ENCODE results near the gene BANP. TPM values are rescaled to one million over a fixed set of nuclear protein-coding genes. Genes with fewer than 3 reads are reported as not detected.
"Not testable (repeated sequence)": the region's sequence is repeated elsewhere in the genome, so short reads cannot be mapped to it uniquely, and the experiment has no call there.

The BANP gene
- total RNA-seq, 2 experiments from 2014 or later: 35.1 to 38.6 TPM

DNA sequence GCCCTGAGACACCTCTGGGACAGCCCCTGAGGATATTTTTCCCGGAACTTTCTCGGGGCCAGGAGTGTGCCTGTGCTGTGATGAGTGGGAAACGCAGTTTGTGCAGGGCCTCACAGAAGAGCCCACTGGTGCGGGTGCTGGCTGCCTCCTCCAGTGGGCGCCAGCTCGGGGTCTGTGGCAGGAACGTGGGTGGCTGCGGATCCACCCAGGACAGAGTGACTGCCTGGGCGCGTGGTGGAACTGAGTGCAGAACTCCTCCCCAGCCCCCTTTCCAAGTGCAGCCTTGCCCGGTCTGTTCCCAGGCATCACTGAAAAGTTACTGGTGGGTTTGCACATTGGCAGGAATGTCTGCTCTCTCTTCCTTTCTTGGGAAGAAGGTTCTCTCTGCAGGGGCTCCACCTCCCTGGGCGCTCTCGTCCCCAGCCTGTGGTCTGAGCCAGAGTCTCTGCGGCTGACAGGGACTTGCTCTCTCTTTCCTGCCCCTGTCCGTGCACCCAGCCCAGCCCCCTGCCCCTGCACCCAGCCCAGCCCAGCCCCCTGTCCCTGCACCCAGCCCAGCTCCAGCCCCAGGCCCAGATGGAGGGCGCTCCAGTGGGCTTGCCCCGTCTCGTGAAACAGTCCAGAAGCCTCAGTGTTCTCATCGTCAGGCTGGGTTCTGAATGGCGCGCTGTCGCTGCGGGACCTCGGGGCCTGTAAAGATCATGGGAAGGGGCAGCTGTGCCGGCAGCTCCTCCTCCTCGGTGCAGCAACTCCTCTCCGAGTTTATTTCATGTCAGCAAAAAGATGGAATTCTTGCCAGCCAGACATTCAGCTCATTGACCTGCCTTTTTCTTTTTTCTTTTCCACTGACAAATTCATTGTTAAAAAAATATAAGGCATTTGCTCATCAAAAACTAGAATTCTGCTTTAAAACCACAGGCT, 117.5 kb downstream of the BANP start:
- H3K36me3 Mint-ChIP-seq (ENCODE audit: low read depth): peaks cover 3% of the 10 kb centered on the region
- intact Hi-C loops (cut with micrococcal nuclease): no loop called here
- DNase-seq: no peak
- no peak overlapping the region for H3K4me3 Mint-ChIP-seq
- peak overlapping the region; percentile 5 for H3K27ac Mint-ChIP-seq
- no peaks in the 10 kb centered on the region for H3K27me3 Mint-ChIP-seq (ENCODE audit: low read depth)
- no peaks in the 10 kb centered on the region for H3K9me3 Mint-ChIP-seq
- CTCF ChIA-PET: no interaction called here
- H3K4me1 Mint-ChIP-seq (ENCODE audit: low read depth): no peaks in the 10 kb centered on the region

- peaks cover 3% of the 10 kb centered on the region for H3K36me3 Mint-ChIP-seq (ENCODE audit: low read depth)
- no peaks in the 10 kb centered on the region for H3K4me1 Mint-ChIP-seq (ENCODE audit: low read depth)
- DNase-seq: no peak
- H3K4me3 Mint-ChIP-seq: no peak overlapping the region
- intact Hi-C loops (cut with micrococcal nuclease): no loop called here
- H3K27me3 Mint-ChIP-seq (ENCODE audit: low read depth): no peaks in the 10 kb centered on the region
- no peaks in the 10 kb centered on the region for H3K9me3 Mint-ChIP-seq
- H3K27ac Mint-ChIP-seq: no peak overlapping the region
- CTCF ChIA-PET: no interaction called here
These were observed 118.3 kb downstream of the BANP start for GRCh38 chr16:88069397-88070168.

DNA sequence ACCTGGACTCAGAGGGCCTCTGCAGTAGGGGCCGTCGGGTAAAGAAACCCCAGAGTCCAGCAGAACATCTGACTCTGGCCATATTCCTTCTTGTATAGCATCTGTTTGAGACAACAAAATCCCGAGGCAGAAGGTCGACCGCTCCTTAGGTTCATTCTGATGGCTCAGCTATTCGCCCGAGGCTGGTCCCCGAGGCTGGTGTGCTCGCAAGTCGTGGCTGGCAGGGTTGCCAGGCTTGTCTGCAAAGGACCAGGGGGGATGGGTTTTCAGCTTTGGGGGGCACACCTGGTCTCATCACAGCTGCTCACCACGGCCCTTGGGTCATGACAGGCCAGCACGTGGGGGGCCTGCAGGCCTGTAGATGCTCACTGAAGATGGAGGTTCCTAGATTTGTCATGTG, 119.1 kb downstream of the BANP start:
- peaks cover 3% of the 10 kb centered on the region for H3K36me3 Mint-ChIP-seq (ENCODE audit: low read depth)
- H3K27me3 Mint-ChIP-seq (ENCODE audit: low read depth): no peaks in the 10 kb centered on the region
- H3K9me3 Mint-ChIP-seq: no peaks in the 10 kb centered on the region
- H3K27ac Mint-ChIP-seq: no peak overlapping the region
- CTCF ChIA-PET: no interaction called here
- no peaks in the 10 kb centered on the region for H3K4me1 Mint-ChIP-seq (ENCODE audit: low read depth)
- intact Hi-C loops (cut with micrococcal nuclease): no loop called here
- no peak for DNase-seq
- no peak overlapping the region for H3K4me3 Mint-ChIP-seq

DNA sequence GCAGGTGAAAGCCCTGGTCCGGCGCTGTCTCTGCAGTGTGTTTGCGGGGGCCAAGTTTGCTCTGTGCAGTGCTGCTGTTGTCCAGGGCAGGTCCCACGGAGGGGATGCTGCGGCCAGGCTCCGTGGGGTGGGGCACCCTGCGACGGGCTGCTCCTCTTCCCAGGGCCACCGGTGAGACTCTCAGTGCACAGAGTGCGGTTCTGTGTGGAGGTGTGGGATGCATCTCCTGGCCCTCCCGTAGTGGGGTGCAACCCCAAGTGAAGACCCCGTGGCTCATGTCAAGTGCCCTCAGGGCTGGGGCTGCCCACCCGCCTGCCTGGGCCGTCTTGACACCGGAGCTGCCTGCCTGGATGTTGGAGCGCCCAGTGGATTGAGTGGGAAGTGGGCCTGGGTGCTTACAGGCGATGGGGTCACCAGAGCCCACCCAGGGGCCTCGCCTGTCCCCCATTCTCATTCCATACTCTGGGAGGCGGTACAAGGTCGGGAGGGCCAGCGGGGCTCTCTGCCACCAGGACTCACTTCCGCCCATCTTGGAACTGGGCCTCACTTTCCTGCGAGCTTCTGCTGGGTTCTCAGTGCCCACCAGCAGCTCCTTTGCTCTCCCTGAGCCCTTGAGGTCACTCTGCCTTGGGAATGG, 119.9 kb downstream of the BANP start:
- no peak for DNase-seq
- no peaks in the 10 kb centered on the region for H3K9me3 Mint-ChIP-seq
- no peaks in the 10 kb centered on the region for H3K27me3 Mint-ChIP-seq (ENCODE audit: low read depth)
- H3K4me3 Mint-ChIP-seq: no peak overlapping the region
- intact Hi-C loops (cut with micrococcal nuclease): no loop called here
- H3K36me3 Mint-ChIP-seq (ENCODE audit: low read depth): peaks cover 3% of the 10 kb centered on the region
- CTCF ChIA-PET: no interaction called here
- no peak overlapping the region for H3K27ac Mint-ChIP-seq
- H3K4me1 Mint-ChIP-seq (ENCODE audit: low read depth): no peaks in the 10 kb centered on the region

GRCh38 chr16:88071908-88072307, 120.7 kb downstream of the BANP start:
- Mint-ChIP-seq H3K27me3 (ENCODE audit: low read depth) (no peaks in the 10 kb centered on the region), H3K4me1 (ENCODE audit: low read depth) (no peaks in the 10 kb centered on the region), H3K9me3 (no peaks in the 10 kb centered on the region), H3K27ac (no peak overlapping the region), H3K36me3 (ENCODE audit: low read depth) (peaks cover 6% of the 10 kb centered on the region), H3K4me3 (no peak overlapping the region)
- CTCF ChIA-PET: no interaction called here
- intact Hi-C loops (cut with micrococcal nuclease): no loop called here
- no peak for DNase-seq

DNA sequence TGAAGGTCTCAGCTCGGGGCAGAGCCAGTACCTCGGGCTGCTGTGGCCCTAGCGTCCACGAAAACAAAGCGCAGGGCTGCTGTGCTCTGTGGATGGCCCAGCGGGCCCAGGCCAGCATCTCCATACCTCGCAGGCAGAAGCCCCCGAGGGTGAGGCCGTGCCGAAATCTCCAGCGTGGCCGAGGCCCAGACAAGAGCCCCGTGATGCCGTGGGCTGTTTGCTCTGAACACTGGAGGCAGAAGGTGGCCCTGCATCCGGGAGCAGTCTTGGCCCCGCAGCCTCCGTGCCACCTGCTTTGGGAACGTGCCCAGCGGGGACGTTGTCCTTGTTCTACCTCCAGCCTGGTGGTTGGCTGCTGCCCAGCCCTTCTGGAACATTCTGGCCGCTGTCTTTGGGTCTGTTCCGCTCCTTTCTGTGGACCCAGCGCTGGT, 121.4 kb downstream of the BANP start:
- Mint-ChIP-seq H3K27ac (no peak overlapping the region), H3K27me3 (ENCODE audit: low read depth) (no peaks in the 10 kb centered on the region), H3K4me1 (ENCODE audit: low read depth) (no peaks in the 10 kb centered on the region), H3K36me3 (ENCODE audit: low read depth) (peaks cover 6% of the 10 kb centered on the region), H3K4me3 (no peak overlapping the region), H3K9me3 (no peaks in the 10 kb centered on the region)
- CTCF ChIA-PET: no interaction called here
- intact Hi-C loops (cut with micrococcal nuclease): no loop called here
- no peak for DNase-seq

- intact Hi-C loops (cut with micrococcal nuclease): no loop called here
- CTCF ChIA-PET: no interaction called here
- H3K9me3 Mint-ChIP-seq: no peaks in the 10 kb centered on the region
- no peak overlapping the region for H3K4me3 Mint-ChIP-seq
- H3K36me3 Mint-ChIP-seq (ENCODE audit: low read depth): peaks cover 11% of the 10 kb centered on the region
- H3K27me3 Mint-ChIP-seq (ENCODE audit: low read depth): no peaks in the 10 kb centered on the region
- H3K27ac Mint-ChIP-seq: no peak overlapping the region
- DNase-seq: no peak
- H3K4me1 Mint-ChIP-seq (ENCODE audit: low read depth): no peaks in the 10 kb centered on the region
These were observed 122.0 kb downstream of the BANP start for GRCh38 chr16:88073201-88073721.

DNA sequence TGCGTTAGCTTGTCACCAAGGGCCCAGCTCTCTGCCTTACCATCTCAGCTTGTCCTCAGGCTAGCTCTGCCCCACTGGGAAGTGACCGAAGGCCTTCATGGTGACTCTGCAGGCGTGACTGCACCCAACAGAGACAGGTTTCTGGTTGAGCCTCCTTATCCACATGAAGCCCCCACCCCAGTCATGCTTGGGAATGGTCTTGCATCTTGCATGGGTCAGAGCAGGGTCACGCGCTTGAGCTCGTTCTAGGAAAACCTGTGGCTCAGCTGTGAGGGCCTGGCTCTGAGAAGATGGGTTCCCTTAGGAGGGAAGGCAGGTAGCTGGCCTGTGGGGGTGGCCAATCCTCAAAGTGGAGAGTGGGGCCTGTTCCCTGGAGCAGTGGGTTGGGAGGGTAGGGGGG, 122.8 kb downstream of the BANP start:
- no peaks in the 10 kb centered on the region for H3K9me3 Mint-ChIP-seq
- no peak for DNase-seq
- CTCF ChIA-PET: no interaction called here
- H3K27ac Mint-ChIP-seq: no peak overlapping the region
- no peak overlapping the region for H3K4me3 Mint-ChIP-seq
- intact Hi-C loops (cut with micrococcal nuclease): no loop called here
- peaks cover 16% of the 10 kb centered on the region for H3K36me3 Mint-ChIP-seq (ENCODE audit: low read depth)
- no peaks in the 10 kb centered on the region for H3K4me1 Mint-ChIP-seq (ENCODE audit: low read depth)
- no peaks in the 10 kb centered on the region for H3K27me3 Mint-ChIP-seq (ENCODE audit: low read depth)

DNA sequence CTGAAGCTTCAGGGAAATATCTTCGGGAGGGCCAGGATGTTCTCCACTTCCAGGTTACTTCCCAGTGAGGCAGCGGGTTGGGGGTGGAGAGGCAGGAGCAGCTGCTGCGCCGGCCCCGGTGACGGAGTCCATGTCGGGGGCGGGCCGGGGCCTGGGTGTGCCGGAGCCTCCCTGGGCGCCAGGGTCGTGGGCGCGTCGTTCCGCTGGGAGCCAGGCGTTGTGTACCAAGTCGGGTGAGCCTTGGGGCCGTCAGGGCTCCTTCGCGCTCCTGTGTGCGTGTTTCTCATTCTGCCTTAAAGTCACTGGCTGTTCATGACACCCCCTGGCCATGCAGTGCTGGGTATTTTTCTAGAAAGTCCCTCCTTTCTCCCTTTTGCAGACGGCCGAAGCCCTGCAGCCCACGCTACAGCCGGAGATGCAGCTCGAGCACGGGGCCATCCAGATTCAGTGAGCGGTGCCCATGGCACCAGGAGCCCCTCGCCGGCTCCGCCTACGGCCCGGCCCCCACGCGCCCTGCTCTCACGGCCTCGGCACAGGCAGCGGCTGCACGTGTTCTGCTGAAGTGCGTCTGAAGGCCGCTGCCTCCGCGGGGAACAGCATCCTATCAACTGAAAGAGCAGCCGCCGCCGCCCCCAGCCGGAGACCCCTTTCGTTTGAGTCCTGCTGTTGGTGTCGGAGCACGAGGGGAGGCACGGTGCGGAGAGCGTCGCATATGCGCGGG, 125.1 kb downstream of the BANP start:
- no peak for DNase-seq
- CTCF ChIA-PET: no interaction called here
- intact Hi-C loops (cut with micrococcal nuclease): no loop called here
- Mint-ChIP-seq H3K4me1 (ENCODE audit: low read depth) (no peaks in the 10 kb centered on the region), H3K4me3 (no peak overlapping the region), H3K27me3 (ENCODE audit: low read depth) (no peaks in the 10 kb centered on the region), H3K9me3 (no peaks in the 10 kb centered on the region), H3K36me3 (ENCODE audit: low read depth) (peaks cover 18% of the 10 kb centered on the region), H3K27ac (no peak overlapping the region)

- CTCF ChIA-PET; H3K4me3 Mint-ChIP-seq; H3K27ac Mint-ChIP-seq; DNase-seq; H3K4me1 Mint-ChIP-seq (ENCODE audit: low read depth); H3K27me3 Mint-ChIP-seq (ENCODE audit: low read depth); H3K9me3 Mint-ChIP-seq; intact Hi-C loops (cut with micrococcal nuclease): not testable (repeated sequence)
- peaks cover 18% of the 10 kb centered on the region for H3K36me3 Mint-ChIP-seq (ENCODE audit: low read depth)
These were observed 125.7 kb downstream of the BANP start for GRCh38 chr16:88076932-88077320.

GRCh38 chr16:88077328-88078108, 126.3 kb downstream of the BANP start:
- Mint-ChIP-seq H3K4me3 (no peak overlapping the region), H3K27ac (no peak overlapping the region), H3K4me1 (ENCODE audit: low read depth) (no peaks in the 10 kb centered on the region), H3K27me3 (ENCODE audit: low read depth) (no peaks in the 10 kb centered on the region), H3K9me3 (no peaks in the 10 kb centered on the region), H3K36me3 (ENCODE audit: low read depth) (peaks cover 18% of the 10 kb centered on the region)
- CTCF ChIA-PET: no interaction called here
- no peak for DNase-seq
- intact Hi-C loops (cut with micrococcal nuclease): no loop called here
